WTC11 (cell line): ENCODE measurements around the gene MAP1LC3A.

Source experiments
- CREM ChIP-seq: sonication (generic); formaldehyde crosslinking; IDR thresholded peaks from 2 replicates; pipeline ENCODE4 v1.8.1; 2022; ENCODE audit warnings: mild to moderate bottlenecking, missing genetic modification reagents, moderate library complexity
- CTCF ChIP-seq: fragments of 200-600 bp; IDR thresholded peaks from 2 replicates; pipeline ENCODE4 v1.8.0; 2022; ENCODE audit warnings: antibody characterized with exemption
- FOXJ3 ChIP-seq: sonication (generic); formaldehyde crosslinking; IDR thresholded peaks from 2 replicates; pipeline ENCODE4 v1.9.0; 2021; ENCODE audit warnings: missing genetic modification reagents, mild to moderate bottlenecking, borderline replicate concordance
- MAX ChIP-seq: sonication (generic); formaldehyde crosslinking; IDR thresholded peaks from 2 replicates; pipeline ENCODE4 v1.8.0; 2022; ENCODE audit warnings: mild to moderate bottlenecking, missing genetic modification reagents
- MYBL2 ChIP-seq: sonication (generic); formaldehyde crosslinking; IDR thresholded peaks from 2 replicates; pipeline ENCODE4 v1.8.1; 2023; ENCODE audit warnings: mild to moderate bottlenecking, moderate library complexity, missing genetic modification reagents
- NR1H2 ChIP-seq: sonication (generic); formaldehyde crosslinking; IDR thresholded peaks from 2 replicates; pipeline ENCODE4 v1.9.0; 2021; ENCODE audit warnings: mild to moderate bottlenecking, moderate library complexity, missing genetic modification reagents
- NR3C1 ChIP-seq: sonication (generic); formaldehyde crosslinking; conservative IDR thresholded peaks from 2 replicates; pipeline ENCODE4 v1.8.1; 2023; ENCODE audit warnings: low read depth, mild to moderate bottlenecking, missing genetic modification reagents
- ZNF121 ChIP-seq: sonication (generic); formaldehyde crosslinking; IDR thresholded peaks from 2 replicates; pipeline ENCODE4 v1.8.0; 2023; ENCODE audit warnings: missing genetic modification reagents
- TF ChIP-seq, protein P1 (sequence below): sonication (generic); formaldehyde crosslinking; IDR thresholded peaks from 2 replicates; pipeline ENCODE4 v1.8.0; 2023; ENCODE audit warnings: missing genetic modification reagents, mild to moderate bottlenecking, borderline replicate concordance
- TF ChIP-seq, protein P2 (sequence below): sonication (generic); formaldehyde crosslinking; IDR thresholded peaks from 2 replicates; pipeline ENCODE4 v1.8.0; 2022; ENCODE audit warnings: missing genetic modification reagents
- TF ChIP-seq, protein P3 (sequence below): sonication (generic); formaldehyde crosslinking; conservative IDR thresholded peaks from 2 replicates; pipeline ENCODE4 v1.8.1; 2022; ENCODE audit warnings: mild to moderate bottlenecking, missing genetic modification reagents

DNA sequence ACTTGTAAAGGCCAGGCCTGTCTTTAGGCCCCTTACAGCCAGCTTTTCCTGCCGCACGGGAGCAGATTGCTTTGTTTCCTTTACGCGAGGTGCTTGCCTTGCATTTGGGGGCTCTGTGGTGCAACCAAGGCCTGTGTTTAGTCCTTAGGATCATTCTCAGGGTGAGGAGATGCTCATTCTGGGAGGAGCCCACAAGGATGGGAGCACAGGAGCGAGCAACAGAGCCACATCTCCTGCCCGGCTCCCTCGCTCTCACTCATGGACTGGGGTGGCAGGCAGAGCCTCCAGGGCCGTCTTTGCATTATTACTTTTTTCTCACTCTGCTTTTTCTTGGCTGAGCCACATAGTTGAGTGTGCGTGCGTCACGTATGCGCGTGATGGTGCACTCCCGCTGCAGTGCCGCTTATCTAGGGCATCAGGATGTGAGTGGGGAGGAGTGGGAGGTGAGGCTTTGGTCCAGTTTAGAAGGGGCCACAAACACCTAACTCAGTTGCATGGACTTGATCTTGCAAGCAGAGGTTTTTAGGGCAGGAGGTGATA is 23.1 kb upstream of the MAP1LC3A start:
- TF ChIP-seq, protein P1, sequence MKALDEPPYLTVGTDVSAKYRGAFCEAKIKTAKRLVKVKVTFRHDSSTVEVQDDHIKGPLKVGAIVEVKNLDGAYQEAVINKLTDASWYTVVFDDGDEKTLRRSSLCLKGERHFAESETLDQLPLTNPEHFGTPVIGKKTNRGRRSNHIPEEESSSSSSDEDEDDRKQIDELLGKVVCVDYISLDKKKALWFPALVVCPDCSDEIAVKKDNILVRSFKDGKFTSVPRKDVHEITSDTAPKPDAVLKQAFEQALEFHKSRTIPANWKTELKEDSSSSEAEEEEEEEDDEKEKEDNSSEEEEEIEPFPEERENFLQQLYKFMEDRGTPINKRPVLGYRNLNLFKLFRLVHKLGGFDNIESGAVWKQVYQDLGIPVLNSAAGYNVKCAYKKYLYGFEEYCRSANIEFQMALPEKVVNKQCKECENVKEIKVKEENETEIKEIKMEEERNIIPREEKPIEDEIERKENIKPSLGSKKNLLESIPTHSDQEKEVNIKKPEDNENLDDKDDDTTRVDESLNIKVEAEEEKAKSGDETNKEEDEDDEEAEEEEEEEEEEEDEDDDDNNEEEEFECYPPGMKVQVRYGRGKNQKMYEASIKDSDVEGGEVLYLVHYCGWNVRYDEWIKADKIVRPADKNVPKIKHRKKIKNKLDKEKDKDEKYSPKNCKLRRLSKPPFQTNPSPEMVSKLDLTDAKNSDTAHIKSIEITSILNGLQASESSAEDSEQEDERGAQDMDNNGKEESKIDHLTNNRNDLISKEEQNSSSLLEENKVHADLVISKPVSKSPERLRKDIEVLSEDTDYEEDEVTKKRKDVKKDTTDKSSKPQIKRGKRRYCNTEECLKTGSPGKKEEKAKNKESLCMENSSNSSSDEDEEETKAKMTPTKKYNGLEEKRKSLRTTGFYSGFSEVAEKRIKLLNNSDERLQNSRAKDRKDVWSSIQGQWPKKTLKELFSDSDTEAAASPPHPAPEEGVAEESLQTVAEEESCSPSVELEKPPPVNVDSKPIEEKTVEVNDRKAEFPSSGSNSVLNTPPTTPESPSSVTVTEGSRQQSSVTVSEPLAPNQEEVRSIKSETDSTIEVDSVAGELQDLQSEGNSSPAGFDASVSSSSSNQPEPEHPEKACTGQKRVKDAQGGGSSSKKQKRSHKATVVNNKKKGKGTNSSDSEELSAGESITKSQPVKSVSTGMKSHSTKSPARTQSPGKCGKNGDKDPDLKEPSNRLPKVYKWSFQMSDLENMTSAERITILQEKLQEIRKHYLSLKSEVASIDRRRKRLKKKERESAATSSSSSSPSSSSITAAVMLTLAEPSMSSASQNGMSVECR (CRISPR knock-in tag), result no peak
- TF ChIP-seq CTCF, result no peak
- TF ChIP-seq MAX, result no peak
- TF ChIP-seq, protein P2, sequence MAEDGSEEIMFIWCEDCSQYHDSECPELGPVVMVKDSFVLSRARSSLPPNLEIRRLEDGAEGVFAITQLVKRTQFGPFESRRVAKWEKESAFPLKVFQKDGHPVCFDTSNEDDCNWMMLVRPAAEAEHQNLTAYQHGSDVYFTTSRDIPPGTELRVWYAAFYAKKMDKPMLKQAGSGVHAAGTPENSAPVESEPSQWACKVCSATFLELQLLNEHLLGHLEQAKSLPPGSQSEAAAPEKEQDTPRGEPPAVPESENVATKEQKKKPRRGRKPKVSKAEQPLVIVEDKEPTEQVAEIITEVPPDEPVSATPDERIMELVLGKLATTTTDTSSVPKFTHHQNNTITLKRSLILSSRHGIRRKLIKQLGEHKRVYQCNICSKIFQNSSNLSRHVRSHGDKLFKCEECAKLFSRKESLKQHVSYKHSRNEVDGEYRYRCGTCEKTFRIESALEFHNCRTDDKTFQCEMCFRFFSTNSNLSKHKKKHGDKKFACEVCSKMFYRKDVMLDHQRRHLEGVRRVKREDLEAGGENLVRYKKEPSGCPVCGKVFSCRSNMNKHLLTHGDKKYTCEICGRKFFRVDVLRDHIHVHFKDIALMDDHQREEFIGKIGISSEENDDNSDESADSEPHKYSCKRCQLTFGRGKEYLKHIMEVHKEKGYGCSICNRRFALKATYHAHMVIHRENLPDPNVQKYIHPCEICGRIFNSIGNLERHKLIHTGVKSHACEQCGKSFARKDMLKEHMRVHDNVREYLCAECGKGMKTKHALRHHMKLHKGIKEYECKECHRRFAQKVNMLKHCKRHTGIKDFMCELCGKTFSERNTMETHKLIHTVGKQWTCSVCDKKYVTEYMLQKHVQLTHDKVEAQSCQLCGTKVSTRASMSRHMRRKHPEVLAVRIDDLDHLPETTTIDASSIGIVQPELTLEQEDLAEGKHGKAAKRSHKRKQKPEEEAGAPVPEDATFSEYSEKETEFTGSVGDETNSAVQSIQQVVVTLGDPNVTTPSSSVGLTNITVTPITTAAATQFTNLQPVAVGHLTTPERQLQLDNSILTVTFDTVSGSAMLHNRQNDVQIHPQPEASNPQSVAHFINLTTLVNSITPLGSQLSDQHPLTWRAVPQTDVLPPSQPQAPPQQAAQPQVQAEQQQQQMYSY (CRISPR knock-in tag), result no peak
- TF ChIP-seq NR3C1 (CRISPR knock-in tag), result no peak
- no peak for TF ChIP-seq MYBL2 (CRISPR knock-in tag)
- no peak for TF ChIP-seq CREM (CRISPR knock-in tag)
- TF ChIP-seq, protein P3, sequence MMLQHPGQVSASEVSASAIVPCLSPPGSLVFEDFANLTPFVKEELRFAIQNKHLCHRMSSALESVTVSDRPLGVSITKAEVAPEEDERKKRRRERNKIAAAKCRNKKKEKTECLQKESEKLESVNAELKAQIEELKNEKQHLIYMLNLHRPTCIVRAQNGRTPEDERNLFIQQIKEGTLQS (CRISPR knock-in tag), result no peak
- TF ChIP-seq ZNF121 (CRISPR knock-in tag), result no peak
- TF ChIP-seq FOXJ3 (CRISPR knock-in tag), result no peak
- no peak for TF ChIP-seq NR1H2
